ENCODE results near the gene ZNF32. TPM values are rescaled to one million over a fixed set of nuclear protein-coding genes. Genes with fewer than 3 reads are reported as not detected.

Gene ZNF32
- total RNA-seq, 1 donor from 2014 or later = 39.9 TPM

DNA sequence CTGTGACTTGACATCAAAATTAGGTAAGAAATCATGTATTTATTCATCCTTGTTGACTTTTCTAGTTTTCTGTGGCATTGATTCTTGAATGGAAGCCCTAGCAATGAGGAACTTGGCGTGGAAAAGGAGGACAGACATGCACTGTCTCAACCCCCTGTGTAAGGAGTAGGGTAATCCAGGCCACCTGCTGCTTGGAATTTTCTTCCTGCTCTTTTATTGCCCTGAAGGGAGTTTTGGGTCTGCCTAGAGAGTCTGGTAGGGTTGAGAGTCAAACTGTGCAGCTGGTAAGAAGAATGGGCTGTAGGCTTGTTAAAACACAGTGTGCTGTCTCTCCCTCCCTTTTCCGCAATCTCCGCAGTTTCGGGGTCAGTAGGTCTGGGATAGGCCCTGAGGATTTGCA, 19.7 kb downstream of the ZNF32 start:
- Mint-ChIP-seq H3K27me3 (ENCODE audit: low read depth) (no peaks in the 10 kb centered on the region), H3K4me1 (no peaks in the 10 kb centered on the region), H3K9me3 (peaks cover 14% of the 10 kb centered on the region), H3K4me3 (no peak overlapping the region), H3K27ac (ENCODE audit: unreplicated experiment) (no peak overlapping the region), H3K36me3 (ENCODE audit: low read depth) (no peaks in the 10 kb centered on the region)
- TF ChIP-seq CTCF (conservative IDR thresholded peaks at IDR 0.05) = no peak
- no peak for DNase-seq (ENCODE audit: low read depth, low spot score)

DNA sequence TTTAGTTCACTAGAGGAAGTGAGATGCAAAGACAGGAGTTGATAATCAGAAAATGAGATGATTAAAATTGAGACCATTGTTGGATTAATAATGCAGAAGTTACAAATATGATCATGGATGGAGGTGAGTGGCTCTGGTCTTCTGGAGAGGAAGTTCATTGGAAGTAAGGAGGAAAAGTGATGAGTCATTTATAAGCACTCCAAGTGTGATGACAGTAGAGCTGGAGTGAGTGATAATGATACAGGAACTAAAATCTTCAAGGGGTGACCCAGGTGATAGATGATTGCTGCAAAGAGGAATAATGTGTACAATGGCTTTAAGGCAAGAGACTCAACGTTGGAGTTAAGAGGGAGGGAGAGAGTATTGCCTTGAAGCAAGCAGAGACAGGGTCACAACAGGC, 20.7 kb downstream of the ZNF32 start:
- no peak for DNase-seq (ENCODE audit: low read depth, low spot score)
- Mint-ChIP-seq H3K9me3 (peaks cover 12% of the 10 kb centered on the region), H3K4me3 (no peak overlapping the region), H3K36me3 (ENCODE audit: low read depth) (no peaks in the 10 kb centered on the region), H3K27me3 (ENCODE audit: low read depth) (no peaks in the 10 kb centered on the region), H3K4me1 (no peaks in the 10 kb centered on the region), H3K27ac (ENCODE audit: unreplicated experiment) (no peak overlapping the region)
- no peak for TF ChIP-seq CTCF (conservative IDR thresholded peaks at IDR 0.05)

- Mint-ChIP-seq H3K27ac (ENCODE audit: unreplicated experiment) (no peak overlapping the region), H3K27me3 (ENCODE audit: low read depth) (no peaks in the 10 kb centered on the region), H3K4me3 (no peak overlapping the region), H3K4me1 (no peaks in the 10 kb centered on the region), H3K9me3 (peaks cover 14% of the 10 kb centered on the region), H3K36me3 (ENCODE audit: low read depth) (peaks cover 12% of the 10 kb centered on the region)
- no peak for TF ChIP-seq CTCF (conservative IDR thresholded peaks at IDR 0.05)
- no peak for DNase-seq (ENCODE audit: low read depth, low spot score)
Measured at GRCh38 chr10:43623351-43623750, 25.3 kb downstream of the ZNF32 start.

- no peak for TF ChIP-seq CTCF (conservative IDR thresholded peaks at IDR 0.05)
- H3K27me3 Mint-ChIP-seq (ENCODE audit: low read depth) = no peaks in the 10 kb centered on the region
- no peaks in the 10 kb centered on the region for H3K4me1 Mint-ChIP-seq
- H3K9me3 Mint-ChIP-seq = peaks cover 7% of the 10 kb centered on the region
- H3K27ac Mint-ChIP-seq (ENCODE audit: unreplicated experiment) = no peak overlapping the region
- DNase-seq (ENCODE audit: low read depth, low spot score) = no peak
- peaks cover 18% of the 10 kb centered on the region for H3K36me3 Mint-ChIP-seq (ENCODE audit: low read depth)
- no peak overlapping the region for H3K4me3 Mint-ChIP-seq
Measured at GRCh38 chr10:43622038-43622437, 26.6 kb downstream of the ZNF32 start.

GRCh38 chr10:43619368-43619767, 29.3 kb downstream of the ZNF32 start:
- H3K4me3 Mint-ChIP-seq = no peak overlapping the region
- no peak for TF ChIP-seq CTCF (conservative IDR thresholded peaks at IDR 0.05)
- peaks cover 22% of the 10 kb centered on the region for H3K9me3 Mint-ChIP-seq
- H3K36me3 Mint-ChIP-seq (ENCODE audit: low read depth) = peaks cover 42% of the 10 kb centered on the region
- H3K27ac Mint-ChIP-seq (ENCODE audit: unreplicated experiment) = no peak overlapping the region
- DNase-seq (ENCODE audit: low read depth, low spot score) = no peak
- H3K27me3 Mint-ChIP-seq (ENCODE audit: low read depth) = no peaks in the 10 kb centered on the region
- H3K4me1 Mint-ChIP-seq = no peaks in the 10 kb centered on the region

All from neural crest cell (in vitro differentiated cells).